ENCODE measurements around the gene DROSHA.

DROSHA gene

GRCh38 chr5:31463351-31463750 lies 68.5 kb downstream of the DROSHA start:
- DNase-seq, result no peak

GRCh38 chr5:31459594-31459993 lies 72.3 kb downstream of the DROSHA start:
- DNase-seq, result no peak

GRCh38 chr5:31455172-31455571 lies 76.7 kb downstream of the DROSHA start:
- no peak for DNase-seq

DNA sequence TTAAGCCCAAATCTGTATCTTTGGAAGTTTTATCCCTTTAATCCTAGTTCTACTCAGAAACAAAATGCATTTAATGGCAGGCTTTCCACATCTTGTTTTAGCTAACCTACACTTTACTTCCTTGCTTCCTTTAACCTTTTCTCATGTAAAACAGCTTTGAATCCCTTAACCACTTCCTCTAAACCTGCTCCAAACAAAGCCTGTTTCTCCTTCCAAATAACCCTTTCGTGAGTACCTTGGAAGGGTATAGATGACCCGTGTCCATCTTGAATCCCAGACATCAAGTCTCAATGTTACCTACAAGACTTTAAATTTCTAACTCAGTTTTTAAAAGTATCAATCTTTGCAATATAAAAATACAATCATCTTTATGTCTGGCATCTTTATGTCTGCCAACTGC lies 78.4 kb downstream of the DROSHA start:
- DNase-seq, result no peak

DNA sequence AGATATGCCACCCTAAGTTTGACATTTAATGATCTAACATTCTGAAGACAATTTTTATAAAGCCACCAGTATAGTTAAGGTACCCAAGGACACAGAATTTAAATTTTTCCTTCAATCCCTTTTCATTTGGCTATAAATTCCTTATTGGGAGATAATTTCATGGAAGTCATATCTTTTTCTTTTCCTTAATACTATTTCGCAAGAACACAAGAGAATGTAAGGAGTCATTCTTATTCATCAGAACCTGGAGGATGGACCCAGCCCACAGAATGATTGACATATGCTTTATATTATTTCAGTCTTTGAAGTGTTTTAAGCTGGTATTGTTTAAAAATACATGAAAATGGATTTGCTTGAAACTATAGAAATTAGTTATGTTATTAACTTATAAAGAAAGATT lies 79.6 kb downstream of the DROSHA start:
- no peak for DNase-seq

- no peak for DNase-seq
Measured at GRCh38 chr5:31449962-31450361, 81.9 kb downstream of the DROSHA start.

DNA sequence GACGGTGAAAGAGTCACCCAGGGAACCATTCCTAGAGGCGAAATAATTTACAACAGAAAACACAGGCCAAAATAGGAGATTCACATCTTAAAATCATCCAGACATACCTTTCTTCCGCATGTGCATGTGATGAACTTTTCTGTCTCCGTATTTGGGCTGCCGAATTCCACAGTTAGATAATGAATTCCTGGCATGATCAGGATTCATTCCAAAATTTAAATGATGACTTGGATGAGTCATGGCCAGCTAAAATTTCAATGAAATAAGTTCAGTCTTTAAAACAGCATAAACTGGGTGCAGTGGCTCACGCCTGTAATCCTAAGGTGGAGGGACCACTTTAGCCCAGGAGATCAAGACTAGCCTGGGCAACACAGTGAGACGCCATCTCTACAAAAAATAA lies 82.7 kb downstream of the DROSHA start:
- DNase-seq, result no peak

DNA sequence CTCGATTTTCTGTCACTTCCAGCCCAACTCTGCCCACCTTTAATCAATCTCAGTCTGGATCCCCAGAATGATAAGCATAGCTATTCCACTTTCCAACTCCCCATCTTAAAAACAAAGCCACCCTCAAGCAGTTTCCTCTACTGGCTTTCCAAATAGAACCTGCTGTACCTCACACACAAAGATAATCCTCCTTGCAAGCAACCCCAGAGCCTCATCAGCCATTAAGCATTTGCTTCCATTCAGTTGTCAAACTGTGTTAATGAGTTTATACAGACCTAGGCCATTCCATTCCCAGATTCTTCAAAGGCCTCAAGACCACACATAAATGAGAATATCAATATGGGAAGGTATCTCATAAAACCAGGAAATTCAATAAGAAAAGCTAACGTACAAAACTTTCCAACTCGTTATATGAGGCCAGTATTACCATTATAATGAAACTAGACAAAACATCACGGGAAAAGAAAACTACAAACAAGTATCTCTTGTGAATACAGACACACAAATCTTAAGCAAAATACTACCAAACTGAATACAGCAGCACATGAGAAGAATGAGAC lies 86.8 kb downstream of the DROSHA start:
- DNase-seq, result no peak

GRCh38 chr5:31443572-31443971 lies 88.3 kb downstream of the DROSHA start:
- no peak for DNase-seq

DNA sequence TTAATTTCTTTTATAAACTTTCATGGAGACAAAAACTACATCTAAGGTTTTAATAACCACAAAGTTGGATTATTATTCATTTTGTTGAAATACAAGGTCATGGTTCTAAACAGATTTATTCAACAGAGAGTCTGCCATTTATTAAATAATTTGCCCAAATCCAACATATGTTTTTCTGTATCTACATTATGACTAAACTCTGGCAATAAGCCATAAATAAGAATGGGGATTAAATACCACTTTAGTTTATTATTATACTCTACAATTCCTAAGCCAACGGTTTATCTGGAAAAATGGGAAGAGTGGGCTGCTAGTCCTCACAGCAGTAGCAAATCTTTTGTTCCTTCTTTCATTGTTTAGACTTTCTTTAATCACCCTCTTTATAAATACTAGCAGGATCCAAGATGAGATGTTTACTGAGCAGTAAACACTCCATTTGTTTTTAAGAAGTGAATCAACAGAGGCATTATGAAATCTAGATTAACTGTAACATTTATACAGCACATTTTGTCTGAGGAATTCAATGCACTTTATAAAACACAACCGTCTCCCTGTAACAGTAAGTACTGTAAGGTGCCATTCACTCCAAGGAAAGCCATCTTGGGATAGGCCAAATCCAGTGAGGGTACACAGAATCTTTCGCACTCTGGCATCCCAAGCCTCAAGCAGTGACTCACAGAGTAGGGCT lies 89.7 kb downstream of the DROSHA start:
- no peak for DNase-seq

GRCh38 chr5:31436851-31437250 lies 95.0 kb downstream of the DROSHA start:
- DNase-seq, result no peak

DNA sequence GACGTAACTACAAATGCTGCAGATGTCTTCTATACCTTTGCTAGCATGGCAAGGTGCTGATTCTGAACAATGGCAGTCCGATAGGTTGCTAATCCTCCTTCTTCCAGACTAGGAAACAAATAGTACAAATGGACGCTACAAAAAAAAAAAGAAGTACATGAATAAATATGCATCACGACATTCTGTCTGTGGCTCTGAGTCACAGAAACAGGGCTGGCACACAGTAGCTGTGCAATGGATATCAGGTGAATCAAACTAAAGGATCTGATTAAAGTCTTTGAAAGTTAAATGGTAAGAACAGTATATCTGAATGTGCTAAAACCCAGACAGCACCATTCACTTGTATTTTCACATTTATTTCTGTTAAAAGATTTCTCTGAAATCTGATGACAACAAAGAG lies 96.2 kb downstream of the DROSHA start:
- no peak for DNase-seq

DNA sequence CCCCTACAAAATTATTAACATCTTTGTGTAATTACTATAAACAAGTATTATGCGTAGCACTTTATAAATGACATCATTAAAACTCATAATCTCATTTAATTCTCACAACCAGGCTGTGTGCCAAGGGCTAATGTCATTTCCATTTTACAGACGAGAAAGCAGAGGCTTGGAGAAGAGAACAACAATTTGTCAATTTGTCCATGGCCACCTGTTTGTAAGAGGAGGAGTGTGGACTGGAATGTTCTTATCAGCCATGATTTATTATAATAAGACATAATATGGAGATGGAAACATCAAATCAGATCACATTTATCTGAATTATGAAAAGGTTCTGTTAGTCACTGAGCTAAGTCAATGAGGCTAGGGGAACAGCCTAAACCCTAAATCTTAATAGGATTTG lies 97.0 kb downstream of the DROSHA start:
- DNase-seq, result no peak

- DNase-seq, result no peak
Measured at GRCh38 chr5:31433229-31433628, 98.7 kb downstream of the DROSHA start.

GRCh38 chr5:31427724-31428309 lies 104.1 kb downstream of the DROSHA start:
- no peak for DNase-seq

DNA sequence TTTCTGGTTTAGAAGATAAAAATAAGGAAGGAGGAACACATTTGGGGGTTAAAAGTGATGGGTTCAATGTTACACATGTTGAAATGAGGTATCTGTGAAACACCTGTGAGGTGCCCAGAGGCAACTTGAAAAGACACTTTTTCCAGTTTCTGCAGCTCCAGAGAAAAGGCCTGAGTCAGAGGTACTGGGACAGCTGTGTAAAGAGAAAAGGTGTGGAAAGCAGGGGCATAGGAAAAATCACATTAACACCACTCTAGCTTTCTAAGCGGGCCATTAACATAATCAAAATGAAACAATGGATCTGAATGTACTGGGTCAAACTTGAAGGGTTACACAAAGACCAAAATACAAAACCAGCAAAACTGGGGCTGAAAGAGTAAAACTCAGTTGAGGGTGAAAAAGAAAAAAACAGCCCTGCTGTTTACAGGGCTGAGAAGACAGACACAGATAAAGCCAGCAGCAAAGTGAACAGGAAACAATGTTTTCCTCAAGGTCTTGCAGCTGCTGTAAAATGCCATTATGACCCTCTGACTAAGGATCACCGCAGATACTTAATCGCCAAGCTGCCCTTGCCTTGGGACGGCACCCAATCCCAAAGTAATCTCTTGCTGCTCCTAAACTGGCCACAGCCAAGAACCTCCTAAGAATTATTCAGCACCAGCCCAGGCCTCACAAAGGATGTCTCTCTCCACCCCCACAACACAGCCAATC lies 104.7 kb downstream of the DROSHA start:
- no peak for DNase-seq

DNA sequence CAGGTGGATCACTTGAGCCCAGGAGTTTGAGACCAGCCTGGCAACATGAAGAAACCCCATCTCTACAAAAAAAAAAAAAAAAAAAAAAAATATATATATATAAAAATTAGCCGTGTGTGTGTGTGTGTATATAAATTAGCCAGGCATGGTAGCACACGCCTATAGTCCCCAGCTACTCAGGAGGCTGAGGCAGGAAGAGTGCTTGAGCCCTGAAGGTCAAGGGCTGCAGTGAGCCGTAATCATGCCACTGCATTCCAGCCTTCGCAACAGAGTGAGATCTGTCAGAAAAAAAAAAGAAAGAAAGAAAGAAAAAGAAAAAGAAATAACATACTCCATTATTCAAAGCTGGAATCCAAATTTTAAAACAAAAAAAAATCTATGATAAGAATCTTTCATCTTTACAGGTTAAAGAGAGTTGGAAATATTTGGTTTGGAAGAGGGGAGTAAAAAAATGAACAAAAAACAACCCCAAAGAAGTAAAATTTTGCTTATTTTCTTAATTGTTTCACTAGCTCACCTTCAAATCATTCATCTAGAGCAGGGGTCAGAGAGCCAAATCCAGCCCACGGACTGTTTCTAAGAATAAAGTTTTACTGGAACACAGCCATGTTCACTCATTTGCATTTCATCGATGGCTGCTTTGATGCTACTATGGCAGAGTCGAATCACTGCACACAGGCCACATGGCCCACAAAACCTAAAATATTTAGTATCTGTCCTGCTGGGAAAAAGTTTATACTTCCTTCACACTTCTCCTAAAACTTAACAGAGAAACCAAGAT lies 109.9 kb downstream of the DROSHA start:
- DNase-seq, result no peak

- no peak for DNase-seq
Measured at GRCh38 chr5:31417512-31417911, 114.4 kb downstream of the DROSHA start.

GRCh38 chr5:31416547-31416946 lies 115.3 kb downstream of the DROSHA start:
- no peak for DNase-seq

GRCh38 chr5:31415960-31416359 lies 115.9 kb downstream of the DROSHA start:
- no peak for DNase-seq

- no peak for DNase-seq
Measured at GRCh38 chr5:31415009-31415923, 116.6 kb downstream of the DROSHA start.
